Measurements from ENCODE around the gene DYNLT1.
"Not testable (repeated sequence)": the region's sequence is repeated elsewhere in the genome, so short reads cannot be mapped to it uniquely, and the experiment has no call there.

The DYNLT1 gene

DNA sequence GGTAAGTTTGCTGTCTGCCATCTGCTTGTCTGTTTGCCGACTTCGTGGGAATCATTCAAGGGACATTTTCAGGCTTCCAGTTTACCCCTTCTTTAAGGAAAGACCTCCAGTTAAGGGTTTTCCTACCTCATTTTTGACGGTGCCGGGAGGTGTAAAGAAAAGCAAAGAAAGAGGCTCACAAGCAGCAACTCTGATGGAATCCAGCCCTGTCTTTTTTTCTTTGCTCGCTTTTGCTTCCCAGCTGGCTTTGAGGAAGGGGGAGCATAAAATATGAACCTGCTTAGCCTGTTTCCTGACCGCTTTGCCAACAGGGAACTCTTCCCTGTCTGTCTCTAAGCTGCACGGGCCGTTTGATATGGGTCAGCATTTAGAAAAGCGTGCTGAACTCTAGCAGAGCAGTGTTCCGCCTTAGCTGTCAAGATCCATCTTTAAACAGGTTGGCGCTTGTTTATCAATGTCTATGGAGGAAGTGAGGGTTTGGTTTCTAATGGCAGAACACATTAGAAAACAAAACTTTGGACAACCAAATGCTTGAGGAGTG is 19.2 kb upstream of the DYNLT1 start:
- no peak for DNase-seq (ENCODE audit: low spot score)

DNA sequence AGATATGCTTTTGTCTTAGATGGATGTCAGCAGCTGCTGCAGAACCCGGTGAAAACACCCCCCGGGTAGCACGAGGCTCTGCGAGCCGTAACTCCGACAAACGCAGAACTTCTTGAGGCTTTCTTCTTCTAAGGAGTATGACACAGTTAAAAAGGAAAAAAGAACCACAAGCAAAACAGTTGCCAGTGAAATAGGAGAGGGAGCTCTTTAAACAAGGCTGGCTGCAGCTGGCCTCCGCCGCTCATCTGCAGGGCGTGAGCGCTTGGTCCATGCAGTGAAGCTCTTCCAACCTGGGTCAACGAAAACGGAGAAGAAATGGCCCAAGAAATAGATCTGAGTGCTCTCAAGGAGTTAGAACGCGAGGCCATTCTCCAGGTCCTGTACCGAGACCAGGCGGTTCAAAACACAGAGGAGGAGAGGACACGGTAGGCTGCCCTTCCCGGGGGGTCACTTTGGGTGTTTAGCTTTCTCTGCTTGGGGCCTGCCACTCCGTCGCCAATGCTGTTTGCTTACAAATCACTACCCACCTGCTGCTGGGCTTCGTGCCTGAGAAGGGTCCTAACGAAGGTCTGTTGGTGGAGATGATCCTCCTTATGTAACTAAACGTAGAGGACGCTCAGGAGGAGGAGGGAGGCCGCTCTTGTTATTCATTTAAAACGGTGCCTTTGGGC is 18.5 kb upstream of the DYNLT1 start:
- no peak for DNase-seq (ENCODE audit: low spot score)

DNA sequence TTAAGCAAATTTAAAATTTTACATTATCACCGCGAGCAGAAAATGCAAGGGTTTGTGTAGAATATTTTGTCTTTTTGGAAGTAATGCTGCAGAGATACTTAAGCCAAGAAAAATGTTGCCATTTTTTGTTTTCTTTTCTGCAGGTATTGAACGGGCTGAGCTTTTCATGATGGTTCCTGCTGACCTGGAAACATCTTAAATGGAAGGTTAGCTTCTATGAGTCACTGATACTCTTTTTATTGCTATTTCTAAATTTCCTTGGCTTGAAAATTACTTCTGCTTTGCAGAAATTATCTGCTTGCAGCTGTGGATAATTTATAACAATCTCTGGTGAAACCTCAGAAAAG is 18.0 kb upstream of the DYNLT1 start:
- DNase-seq (ENCODE audit: low spot score) = no peak

DNA sequence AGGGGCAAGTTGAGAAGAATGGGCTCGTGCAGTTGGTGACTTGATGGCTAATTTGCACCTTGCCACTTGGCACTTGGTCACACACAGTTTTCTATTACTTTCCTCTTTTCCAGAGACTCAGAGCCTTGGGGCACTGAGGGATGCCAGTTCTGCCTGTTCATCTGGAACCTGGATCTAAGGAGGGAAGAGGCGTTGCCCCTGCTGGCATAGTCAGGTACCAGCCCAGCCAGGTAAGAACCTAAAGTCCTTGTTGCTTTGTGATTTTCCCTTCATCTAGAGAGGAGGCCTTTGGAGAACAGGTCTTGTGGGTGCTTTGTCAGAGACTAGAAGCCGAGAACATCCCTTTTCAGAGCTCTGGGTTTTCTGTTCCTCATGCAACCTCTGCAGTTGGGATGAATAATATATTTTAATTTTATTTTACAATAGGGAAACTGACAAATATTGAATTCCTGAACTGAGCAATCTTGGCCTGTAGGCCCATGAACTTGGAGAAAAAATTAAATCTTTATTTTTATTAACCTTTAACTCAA is 16.7 kb upstream of the DYNLT1 start:
- no peak for DNase-seq (ENCODE audit: low spot score)

DNA sequence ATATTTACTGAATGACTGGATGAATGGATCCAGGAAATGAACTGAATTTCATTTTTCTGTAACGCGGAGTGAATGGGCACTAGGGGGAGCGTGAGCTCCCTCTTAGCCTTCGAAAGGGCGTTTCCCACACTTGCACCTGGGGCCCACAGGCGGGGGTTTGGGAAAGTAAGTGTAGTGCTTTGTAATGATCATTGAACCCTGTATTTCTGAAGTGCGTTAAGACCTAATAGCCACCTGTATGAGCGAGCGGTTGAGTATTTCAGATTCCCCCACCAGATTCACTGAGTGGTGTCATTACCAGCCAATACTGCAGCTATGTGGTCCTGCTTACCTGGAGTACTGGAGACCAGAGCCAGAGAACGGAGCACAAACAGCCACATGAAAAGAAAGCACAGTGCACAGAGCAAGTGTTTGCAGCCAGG is 15.8 kb upstream of the DYNLT1 start:
- peak; percentile 65 for DNase-seq (ENCODE audit: low spot score)

DNA sequence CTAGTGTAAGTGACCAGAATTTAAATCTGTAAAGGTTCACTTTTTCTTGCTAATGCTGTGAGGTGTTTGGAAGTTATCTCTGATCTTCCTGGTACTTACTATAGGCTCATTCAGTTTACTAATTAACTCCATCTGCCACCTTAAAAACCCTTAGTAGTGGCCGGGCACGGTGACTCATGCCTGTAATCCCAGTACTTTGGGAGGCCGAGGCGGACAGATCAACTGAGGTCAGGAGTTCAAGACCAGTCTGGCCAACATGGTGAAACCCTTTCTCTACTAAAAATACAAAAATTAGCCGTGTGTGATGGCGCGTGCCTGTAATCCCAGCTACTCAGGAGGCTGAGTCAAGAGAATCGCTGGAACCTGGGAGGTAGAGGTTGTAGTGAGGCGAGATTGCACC is 12.4 kb upstream of the DYNLT1 start:
- not testable (repeated sequence) for DNase-seq (ENCODE audit: low spot score)

DNA sequence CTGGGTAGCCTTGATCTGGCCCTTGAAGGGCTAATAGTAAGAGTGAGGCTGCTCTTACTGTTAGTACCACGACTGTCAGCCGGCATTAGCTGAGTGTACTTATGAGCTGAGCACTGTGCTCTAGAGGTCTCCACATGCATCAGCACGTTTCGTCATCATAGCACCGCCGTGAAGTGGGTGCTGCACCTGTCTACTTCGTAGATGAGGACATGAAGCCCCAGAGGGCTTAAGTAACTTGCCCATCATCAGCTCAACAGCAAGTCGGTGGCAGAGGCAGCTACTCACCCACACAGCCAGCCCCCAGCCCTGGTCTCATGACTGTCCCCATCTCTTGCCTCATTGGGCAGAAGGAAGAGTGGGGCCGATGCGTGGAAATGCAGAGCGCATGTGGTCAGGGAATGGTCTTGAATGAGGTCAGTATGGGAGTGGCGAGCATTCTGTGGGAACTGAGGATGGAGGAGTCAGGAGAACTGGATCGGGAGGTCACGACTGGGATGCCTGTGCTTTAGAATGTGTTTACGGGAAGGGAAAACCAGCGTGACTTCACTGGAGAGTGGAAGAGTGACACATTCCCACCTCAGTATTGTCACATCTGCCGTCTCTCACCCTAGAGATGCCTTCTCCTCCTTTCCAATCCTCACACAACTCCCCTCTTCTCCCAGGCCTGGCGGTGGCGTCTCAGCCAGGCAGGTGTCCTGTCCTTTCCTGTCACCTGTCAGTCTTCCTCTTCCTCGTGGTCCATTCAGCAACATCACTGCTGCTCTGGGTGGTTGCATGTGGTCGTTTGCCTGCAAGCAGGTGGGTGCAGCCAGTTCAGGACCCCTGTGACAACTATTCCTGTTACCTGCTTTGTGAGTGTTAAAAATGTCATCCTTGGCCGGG is 11.3 kb upstream of the DYNLT1 start:
- DNase-seq (ENCODE audit: low spot score) = no peak

DNA sequence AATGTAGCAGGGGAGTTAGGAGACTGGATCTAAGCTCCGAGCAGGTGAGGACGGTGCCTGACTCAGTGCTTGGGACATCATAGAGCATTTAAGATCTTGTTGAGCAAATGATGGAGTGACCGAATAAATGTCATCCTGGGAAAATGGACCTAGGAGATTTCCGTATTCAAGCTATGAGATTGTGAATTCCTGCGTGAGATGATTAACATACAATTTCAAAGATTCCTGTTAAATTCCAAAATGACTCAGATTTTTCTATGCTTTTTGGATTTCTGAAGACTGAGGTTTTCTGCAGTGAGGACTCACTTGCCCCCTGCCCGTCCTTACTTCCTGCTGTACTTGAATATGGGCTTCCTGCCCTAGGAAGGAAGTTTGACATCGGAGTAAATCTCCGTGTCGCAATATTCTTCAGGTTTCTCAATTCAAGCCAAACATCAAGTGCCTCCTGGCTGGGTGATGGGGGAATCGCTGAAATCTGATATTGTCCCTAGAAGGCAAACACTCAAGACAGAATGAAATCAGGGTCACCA is 10.5 kb upstream of the DYNLT1 start:
- DNase-seq (ENCODE audit: low spot score) = no peak

DNA sequence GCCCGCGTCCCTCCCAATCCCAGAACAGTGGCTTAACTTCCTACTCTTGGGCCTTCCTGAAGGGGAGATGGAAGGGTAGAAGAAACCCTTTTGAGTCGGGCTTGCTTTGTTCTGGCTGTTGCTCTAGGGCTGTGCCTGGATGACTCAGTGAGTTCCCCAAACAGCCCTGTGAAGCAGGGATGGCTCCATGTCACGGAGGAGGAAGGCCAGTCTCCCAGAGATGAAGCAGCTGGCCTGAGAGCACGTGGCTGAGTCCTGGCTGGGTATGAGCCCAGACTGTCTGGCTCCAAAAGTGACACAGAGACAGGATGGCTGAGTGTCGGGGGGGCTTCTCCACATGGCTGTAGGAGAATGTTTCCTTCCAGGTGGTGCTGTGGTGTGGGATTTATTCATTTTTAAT is 10.0 kb upstream of the DYNLT1 start:
- DNase-seq (ENCODE audit: low spot score) = no peak

DNA sequence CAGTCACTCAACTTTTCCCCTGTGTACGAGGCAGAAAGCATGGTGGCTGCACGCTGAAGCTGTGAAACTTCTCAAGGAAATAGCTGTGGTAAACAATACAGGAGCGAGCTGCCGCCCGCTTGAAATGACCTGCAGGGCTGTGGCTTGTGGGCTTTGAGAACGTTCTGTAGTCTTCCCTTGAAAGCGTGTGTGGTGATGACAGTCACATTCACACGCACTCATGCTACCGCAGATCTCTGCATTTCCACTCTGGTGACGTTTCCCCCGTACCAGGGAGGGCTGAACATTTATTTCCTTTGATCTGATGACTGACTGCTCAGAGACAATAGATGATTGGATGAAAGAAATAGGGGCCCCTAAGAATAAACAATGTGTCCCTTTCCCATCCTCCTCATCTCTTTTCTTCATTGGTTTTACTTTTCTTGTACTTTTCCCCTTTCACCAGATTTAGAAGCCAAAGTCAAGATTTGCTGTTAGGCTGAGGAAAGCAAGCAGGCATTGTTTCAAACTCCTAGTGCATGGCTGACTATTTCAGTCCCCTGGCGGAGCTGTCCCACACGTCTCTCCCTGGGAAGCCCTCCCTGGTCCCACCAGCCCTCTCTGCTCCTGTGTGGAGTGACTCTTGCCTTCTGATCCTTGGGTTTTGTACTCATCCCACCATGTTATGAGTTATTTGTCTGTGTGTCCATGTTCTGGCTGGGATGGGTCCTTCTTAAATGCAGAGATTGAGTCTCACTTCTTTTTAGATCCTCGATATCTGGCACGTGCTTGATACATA is 9.2 kb upstream of the DYNLT1 start:
- DNase-seq (ENCODE audit: low spot score) = no peak

DNA sequence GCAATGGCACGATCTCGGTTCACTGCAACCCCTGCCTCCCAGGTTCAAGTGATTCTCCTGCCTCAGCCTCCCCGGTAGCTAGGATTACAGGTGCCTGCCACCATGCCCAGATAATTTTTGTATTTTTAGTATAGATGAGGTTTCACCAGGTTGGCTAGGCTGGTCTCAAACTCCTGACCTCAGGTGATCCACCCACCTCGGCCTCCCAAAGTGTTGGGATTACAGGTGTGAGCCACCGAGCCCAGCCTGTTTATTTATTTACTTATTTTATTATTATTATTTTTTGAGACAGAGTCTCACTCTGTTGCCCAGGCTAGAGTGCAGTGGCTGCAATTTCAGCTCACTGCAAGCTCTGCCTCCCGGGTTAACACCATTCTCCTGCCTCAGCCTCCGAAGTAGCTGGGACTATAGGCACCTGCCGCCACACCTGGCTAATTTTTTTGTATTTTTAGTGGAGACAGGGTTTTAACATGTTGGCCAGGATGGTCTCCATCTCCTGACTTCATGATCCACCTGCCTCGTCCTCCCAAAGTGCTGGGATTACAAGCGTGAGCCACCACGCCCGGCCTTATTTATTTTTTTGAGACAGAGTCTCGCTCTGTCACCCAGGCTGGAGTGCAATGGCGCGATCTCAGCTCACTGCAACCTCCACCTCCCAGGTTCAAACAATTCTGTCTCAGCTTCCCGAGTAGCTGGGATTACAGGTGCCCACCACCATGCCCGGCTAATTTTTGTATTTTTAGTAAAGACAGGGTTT is 7.6 kb upstream of the DYNLT1 start:
- not testable (repeated sequence) for DNase-seq (ENCODE audit: low spot score)

DNA sequence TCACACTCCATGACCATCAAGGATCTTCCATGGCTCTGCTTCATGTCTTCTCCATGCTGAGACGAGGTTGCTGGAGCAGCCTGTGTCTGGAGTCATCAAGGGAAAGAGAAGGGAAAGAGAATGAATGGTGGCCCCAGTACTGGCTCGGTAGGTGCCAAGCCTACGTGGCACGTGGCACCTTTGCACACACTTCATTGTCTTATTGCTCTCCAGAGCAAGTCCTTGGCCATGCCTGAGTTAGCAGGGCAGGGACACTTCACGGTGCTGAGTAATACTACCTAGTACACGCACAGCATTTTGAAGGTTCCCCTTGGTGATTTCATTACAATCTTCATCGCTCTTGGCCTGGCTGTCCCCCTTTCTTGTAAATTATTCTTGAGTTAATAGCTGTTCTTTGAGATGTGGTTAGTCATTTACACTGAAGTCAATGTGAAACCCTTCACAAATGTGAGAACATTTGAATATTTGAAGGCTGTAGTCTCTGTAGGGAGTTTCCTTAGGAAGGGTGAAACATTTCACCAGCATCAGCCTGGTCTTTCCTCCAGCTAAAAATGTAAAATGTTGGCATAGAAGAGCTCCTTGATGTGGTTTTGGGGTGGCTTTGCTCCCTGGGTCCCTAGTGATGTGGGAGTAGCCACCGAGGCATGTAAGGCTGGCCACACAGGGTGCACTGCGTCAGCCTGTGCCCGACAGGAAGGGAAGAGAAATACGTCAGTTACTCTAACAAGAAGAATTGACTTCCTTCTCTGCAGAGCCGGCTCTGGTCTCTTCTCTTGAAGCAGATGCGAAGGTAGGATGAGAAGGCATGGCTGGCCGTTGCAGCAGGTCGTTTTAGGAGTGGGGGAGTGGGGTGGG is 5.0 kb upstream of the DYNLT1 start, which contains the start of gene SYTL3:
Gene SYTL3, plus strand, starts transcription at position 766 of the 855 bp plus-strand sequence. CDS start 13,215 bp downstream, outside the sequence.
- DNase-seq (ENCODE audit: low spot score) = peak; percentile 38

DNA sequence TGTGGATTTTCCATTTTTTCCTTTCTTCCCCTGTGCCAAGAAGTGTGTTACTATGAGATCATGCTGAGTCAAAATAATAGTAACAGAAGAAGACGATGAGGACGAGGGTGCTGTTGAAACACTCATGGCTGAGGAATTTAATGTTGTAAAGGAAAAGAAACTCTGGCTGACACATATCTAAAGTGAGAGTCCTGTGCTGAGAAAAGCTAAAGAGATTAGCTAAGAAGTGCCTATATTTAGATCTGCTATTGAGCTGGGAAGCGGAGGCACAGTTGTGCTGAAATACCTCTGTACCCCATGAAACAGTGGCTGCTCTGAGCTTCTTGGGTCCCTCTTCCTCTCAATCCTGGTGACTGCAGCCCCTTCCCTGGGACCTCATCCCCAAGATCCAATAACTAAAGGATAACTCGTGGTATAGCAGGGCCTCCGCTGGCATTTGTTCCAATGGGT is 4.2 kb upstream of the DYNLT1 start:
- no peak for DNase-seq (ENCODE audit: low spot score)

DNA sequence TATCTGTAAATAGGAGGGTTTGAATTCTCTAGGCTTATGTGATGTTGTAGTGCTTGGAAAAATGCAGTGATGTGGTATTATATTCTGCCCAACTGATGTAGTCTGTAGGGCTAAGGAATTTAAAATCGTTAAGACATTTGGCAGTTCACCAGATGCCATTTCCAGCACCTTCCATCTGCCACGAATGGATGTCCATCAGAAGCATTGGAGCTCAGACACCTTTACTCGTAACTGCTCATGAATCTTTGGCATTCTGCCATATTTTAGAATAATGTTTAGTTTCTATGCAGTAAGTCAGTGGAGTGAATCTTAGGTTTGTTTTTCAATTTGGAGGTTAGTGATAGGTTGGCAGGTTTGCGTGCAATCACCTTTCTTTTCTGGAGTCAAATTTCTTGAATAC is 3.0 kb upstream of the DYNLT1 start:
- no peak for DNase-seq (ENCODE audit: low spot score)

DNA sequence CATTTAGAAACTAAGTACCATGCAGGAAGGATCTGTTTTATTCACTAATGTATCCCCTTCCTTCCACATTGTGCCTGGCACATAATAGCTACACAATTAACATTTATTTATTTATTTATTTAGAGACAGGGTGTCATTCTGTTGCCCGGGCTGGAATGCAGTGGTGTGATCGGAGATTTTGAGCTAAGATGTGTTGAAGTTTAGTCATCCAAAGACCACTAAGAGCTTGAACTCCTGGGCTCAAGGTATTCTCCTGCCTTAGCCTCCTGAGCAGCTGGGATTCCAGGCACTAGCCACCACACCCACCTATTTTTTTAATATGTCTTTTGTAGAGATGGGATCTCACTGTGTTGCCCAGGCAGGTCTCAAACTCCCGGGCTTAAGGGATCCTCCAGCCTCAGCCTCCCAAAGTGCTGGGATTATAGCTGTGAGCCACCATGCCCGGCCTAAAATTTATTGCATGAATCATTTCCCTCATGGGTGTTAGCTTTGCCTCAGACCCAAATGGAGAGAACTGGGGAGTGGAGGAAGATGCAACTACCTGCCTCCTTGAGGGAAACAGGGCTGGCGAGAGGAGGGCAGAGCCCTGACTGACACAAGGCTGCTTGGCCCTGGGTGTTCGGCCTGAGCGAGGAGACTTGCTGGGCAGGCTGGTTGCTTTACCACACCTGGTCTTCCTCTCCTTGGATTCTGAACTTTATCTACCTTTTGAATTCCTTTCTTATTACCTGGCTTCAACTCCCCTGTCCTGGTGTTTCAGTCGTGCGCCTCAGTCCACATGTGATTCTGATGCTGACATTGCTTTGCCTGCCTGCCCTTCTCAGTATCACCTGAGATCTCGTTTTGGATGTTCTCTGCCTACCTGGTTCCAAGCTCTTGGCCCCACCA is 1.7 kb upstream of the DYNLT1 start:
- no peak for DNase-seq (ENCODE audit: low spot score)

DNA sequence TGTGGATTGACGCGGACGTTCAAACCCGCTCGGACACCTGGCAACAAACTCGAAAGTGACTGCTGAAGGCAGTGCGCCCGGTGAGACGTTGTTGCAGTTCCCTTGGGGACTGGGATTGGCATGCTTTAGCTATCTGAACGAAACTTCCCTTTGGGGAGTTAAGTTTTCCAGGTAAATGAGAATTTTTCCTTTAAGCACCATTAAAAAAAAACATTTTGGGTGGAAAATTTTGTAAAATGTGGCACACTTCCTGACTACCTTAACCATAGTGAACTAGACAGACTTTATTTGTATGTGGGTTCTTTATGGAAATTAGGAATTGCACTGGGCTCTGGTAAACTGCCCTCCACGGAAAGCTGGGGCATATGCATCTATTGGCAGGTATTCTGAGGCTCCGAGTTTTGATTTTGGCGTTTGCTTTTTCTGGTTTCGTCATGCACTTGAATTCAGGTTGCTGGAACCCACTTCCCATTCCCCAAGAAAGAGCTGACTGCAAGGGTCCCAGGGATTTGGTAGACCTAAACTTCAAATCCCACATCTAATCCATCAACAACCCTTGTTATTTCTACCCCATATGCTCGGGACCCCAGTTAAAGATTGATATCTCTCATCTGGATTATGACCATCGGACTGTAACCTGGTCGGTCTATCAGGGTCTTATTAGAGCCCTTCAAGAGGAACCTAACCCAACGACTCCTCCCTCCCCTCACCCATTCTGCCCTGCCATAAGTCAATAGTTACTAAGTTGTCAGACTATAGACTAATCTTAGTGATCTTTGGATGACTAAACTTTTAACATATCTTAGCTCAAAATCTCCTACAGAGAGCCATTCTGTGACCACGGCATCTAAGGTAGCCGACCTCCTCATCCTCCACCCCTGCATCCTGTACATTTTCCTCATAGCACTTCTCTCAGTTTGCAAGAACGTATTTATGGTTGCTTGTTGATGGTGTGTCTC is 800 bp upstream of the DYNLT1 start:
- no peak for DNase-seq (ENCODE audit: low spot score)

DNA sequence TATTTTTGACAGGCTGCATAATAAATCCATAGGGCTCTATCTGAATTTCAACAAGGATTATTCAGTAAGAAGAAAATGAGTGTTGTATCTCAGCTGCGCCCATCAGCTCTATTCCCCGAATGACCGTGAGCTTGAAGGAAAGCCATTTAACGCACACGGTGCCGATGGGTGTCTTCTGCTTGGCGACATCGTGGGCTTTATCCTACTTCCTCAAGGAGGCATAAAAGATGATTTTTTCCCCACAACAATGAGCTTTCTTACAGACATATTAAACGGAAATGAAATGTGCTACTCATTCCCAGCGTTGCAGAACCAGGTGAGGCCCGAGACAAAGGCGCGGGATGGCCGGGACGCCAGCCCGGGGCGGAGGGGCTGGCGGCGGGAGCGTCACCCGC is 710 bp downstream of the DYNLT1 start:
- DNase-seq (ENCODE audit: low spot score) = no peak

DNA sequence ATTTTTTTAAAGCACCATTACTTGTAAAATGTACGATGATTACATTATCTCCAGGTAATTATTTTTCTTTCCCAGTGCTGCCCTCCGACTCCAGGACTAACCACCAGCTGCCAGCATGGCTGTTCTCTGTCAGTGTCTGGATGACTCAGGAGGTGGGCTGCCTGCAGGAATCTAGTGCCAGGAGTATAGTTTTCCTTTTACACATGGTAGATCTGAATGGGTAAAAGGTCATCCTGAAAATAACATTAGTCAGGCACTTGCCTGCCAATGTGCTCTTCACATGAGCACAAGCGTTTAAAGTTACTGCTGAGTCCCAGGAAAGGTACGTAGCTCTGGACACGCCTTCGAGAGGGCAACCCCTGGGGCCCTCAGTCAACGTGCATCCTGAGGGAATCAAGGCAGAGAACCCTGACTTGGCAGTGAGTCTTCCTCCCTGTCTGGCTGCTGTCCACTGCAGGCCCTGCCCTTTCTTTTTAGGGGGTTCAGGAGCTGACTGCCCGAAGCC is 2.4 kb downstream of the DYNLT1 start:
- no peak for DNase-seq (ENCODE audit: low spot score)

Data from germinal center (tissue), 1 donor.